ENCODE results near the gene JAG1.

The JAG1 gene

GRCh38 chr20:10696650-10697049 is 22.9 kb upstream of the JAG1 start:
- DNase-seq, result no peak

DNA sequence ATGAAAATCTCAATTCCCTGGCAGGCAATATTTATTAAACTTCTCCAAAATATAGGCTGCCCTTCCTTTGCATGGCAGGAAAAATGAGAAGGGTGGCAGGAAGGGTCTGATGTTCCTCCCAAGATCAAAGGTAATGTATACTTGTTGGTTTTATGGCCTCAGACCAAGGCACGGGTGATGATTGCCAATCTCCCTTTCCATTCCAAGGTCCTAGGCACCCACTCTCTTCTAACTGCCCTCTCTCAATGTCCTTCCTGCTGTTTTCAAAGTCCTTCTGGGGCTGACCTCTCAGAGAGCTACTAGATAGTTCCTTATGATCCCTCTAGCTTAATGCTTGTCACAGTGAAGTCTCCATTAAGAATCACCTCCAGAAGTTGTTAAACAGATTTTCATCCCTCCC is 15.6 kb upstream of the JAG1 start:
- DNase-seq, result no peak

DNA sequence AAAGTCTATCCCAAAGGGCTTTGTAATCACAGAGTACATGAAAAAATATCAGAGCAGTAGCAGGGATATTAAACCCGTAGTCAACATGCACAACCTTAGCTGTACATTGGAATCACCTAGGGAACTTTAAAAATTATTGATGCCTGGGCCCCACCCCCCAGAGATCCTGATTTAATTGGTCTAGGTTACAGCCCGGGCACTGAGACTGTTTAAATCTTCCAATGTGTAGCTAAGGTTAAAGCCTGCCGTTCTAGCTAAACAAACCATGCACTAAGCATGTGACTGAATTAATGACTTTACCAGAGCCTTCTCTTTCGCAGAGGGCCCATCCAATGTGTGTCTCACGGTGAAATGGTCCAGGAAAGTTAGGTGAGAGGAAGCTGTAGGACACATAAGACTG is 14.1 kb upstream of the JAG1 start:
- DNase-seq, result no peak

DNA sequence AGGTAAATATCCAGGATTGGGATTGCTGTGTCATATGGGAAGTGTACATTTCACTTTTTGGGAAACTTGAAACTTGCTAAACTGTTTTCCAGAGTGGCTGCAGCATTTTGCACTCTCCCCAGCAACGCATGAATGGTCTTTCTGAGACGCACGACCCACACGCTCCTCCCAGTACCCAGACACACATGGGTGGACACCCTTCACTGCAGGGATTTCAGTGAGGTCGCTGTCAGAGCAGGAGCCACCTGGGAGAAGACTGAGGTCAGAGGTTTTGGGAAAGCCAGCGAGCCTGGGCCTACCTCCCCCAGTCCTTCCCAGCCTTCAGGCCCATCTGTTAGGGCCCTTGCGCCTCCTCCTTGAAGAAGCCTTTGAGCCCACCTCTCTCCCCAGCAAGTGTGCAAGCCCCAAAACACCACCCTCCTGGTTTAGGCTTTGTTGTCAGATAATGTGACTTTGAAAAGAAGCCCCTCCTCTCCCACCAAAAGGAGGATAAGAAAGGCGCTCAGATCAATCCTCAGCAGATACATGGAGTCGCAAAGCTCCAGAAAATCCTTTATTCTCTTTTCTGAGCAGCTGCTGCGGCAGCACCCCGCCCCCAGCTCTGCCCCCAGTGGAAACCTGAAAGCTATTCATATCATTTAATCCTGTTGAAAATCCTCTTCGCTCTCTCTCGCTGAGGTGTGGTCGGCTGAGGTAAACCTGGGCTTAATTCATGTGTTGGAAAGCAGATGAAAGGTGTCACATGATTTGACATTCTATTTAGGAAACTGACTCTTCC is 12.7 kb upstream of the JAG1 start:
- peak in 1 of 3 experiments; percentile 50 for DNase-seq

DNA sequence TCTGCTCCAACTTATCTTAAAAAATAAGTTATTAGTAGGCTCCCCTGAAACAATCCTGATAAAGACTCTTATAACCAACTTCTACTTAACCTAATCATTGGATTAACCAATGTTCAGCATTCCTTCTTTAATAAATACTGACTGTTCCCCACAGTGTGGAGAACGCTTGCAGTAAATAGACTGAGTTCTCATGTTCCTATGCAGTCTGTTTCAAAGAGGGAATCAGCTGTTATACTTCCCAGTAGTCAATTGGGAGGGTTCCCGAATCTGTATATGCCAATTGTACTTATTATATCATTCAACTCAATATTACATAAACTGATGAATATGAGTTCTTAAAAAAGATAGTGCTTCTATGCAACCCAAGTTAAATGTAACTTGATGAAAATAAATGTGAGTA is 9.7 kb upstream of the JAG1 start:
- no peak for DNase-seq

GRCh38 chr20:10682939-10683338 is 9.1 kb upstream of the JAG1 start:
- no peak for DNase-seq

GRCh38 chr20:10681494-10681893 is 7.7 kb upstream of the JAG1 start:
- DNase-seq, result no peak

GRCh38 chr20:10680571-10680970 is 6.8 kb upstream of the JAG1 start:
- no peak for DNase-seq

GRCh38 chr20:10679269-10679668 is 5.5 kb upstream of the JAG1 start:
- no peak for DNase-seq

GRCh38 chr20:10676518-10676917 is 2.7 kb upstream of the JAG1 start:
- DNase-seq, result no peak

- DNase-seq, result no peak
These were observed 1.6 kb upstream of the JAG1 start for GRCh38 chr20:10675450-10675848.

DNA sequence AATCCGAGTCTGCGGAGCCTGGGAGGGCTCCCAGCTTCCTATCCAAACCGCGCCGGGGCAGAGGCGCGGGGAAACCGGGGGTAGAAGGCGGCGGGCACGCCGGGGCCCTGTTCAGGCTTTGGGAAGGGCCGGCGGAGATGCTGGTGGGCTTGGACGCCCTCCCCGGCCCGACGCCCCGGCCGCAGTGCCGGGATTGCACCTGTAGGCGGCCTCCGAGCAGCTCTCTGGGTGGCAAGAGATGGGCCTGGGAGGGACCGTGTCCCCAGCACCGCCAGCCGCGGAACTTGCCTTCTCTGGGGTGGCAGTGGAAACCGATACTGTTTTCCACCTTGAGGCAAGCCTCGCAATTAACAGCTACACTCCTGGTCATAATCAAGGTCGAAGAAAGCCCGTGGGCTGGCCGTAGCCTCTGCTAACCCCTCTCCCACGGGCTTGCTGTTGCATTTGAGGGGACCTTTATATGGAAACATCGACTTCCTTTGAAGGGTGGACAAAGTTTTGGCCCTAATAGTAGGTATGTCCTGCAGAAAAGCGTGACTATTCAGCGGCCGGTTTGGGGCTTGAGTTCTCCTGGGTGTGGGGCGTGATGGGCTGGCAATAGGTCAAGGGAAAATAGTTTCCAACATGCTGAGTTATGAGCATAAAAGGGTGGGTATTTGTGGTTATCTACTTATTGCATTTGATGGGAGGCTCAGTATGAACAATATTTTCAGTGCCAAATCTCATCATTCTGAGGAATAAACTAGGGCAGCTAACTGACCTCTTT is 1.1 kb upstream of the JAG1 start:
- peak; percentile 56 to 85 (median 80) for DNase-seq

DNA sequence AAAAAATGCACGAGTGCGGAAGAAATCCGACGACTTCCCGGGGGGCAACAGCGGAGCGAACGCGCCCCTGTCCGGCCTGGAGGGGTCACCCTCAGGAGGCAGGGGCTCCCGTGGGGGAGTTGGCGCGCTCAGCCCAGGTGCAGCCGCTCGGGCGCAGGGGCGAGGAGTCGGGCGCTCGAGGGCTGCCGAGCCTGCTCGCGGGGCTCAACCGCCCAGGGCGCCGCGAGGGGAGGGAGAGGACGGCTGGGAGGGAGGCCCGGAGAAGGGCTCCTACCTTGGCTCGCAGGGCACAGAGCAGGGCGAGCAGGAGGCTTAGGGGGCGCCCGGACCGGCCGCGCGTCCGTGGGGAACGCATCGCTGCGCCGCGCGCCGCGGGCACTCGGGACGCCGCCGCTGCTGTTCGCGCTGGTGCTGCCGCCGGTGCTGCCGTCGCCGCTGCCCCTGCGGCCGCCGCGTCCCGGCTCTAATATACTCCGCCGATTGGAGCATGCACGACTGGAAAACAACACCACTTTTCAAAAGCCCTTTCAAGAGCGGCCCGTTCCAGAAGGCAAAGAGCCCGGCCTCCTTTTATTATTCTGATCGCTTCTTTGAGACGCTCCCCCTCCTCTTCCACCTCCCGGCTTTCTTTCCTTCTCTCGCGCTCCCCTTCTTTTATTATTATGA is 490 bp downstream of the JAG1 start:
- DNase-seq, result peak in 2 of 3 experiments; percentile 72 to 87

DNA sequence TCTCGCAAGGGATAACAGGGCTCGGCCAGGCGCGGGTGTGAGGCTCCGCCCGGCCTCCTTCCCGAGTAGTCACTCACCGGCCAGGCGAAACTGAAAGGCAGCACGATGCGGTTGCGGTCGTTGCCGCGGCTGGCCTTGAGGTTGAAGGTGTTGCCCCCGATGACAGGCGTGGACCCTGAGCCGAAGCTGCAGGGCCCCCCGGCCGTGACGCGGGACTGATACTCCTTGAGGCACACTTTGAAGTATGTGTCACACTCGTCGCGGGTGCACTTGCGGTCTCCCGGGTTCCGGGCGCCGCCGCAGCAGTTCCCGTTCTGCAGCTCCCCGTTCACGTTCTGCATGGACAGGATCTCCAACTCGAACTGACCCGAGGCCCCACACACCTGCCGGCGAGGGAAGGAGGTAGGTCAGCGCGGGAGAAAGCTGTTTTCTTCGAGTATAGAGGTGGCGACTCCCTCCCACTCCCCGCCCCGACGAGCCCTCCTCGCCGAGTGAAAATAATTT is 1.1 kb downstream of the JAG1 start:
- peak; percentile 66 to 78 (median 69) for DNase-seq

DNA sequence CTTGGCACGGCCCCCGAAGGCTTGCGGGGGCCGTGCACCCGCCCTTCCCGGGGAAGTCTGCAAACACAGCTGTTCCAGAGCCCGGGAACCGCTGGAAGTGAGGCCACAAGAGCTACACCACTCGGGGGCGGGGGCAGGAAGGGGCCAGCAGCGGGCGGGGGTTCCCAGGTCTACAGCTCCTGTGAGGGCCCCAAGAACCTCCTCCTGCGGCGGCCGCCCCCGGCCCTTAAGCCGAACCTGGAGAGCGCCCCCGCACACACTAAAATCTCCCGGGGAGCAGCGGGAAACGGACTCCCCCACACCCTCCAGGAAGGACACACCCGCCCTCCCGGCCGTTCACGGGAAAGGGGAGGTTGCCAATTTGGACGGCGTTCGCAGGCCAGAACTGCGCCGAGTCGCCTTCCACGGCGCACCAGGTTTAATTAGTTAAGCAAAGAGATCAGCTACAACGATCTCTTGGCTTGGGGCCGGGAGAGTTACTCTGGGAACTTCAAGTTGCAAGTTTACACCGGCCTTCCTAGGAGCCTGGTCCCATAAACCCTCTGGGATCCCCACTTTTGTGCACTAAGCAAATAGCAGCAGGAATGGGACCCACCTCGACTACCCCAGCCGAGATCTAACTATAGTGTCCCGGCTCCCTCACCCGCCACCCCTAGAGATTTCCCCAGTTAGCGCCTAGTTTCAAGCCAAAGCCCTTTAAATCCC is 1.7 kb downstream of the JAG1 start:
- peak in 2 of 3 experiments; percentile 64 to 67 for DNase-seq

DNA sequence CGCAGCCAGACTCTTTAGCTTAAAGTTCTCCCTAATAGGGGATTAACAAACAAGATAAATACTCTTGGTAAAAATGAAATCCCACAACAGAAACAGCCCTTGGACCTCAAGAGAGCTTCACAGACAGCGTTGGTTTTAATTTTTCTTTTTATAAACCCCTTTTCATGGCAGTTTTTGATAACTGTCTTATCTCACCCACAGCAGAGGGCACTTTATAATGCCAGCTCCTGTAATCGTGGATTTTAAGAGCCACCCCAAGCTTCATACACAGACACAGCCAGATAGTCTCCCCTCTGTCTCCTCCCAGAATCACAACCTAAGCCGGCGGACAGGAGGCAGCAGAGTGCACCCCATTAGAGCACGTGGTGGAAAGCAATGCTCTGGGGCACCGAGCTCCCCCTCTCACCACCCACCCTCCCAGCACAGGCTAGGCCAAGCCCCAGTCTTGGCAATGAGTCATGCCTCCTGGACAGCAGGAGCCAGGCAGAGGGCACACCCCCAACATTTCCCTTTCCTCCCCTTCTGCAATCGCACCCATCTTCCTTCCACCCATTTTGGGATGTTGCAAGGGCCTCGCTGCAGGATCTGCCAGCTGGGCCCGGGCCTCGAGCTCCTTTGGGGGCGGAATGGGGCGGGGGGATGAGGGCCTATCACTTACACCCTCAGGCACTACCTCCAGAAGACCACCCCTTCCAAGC is 2.4 kb downstream of the JAG1 start:
- peak in 2 of 3 experiments; percentile 57 to 59 for DNase-seq

DNA sequence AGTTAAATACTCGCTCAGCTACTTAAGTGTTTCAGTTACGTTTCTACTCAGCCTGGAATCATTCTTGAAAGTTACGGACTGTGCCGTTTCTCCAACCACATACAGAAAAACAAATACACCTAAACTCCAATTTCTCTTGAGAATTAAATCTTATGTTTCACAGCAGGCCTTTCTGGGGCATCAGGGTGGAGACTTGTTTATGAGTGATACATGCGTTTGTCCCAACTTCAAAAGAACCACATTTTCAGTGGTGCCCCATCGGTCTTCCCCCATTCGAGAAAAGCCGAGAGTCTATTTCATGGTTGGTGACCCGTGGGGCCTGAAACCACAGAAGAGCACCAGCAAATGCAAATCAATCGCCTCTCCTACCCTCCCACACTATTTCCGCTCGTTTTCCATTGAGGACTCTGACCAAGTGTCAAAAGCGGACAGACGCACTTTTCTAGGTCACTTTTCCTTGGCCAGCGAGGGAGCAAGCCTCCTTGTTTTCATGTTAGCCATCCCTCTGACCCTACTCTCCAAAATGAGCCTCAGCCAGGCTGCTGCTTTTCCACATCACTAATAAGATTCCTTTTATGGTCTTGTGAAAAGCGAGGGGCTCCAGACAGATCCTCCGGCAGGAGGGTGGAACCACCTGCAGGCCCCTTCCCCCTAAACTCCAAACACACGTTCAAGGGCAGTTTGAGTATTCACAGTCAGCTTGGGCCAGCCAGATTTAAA is 3.1 kb downstream of the JAG1 start:
- DNase-seq, result peak in 1 of 3 experiments; percentile 48

DNA sequence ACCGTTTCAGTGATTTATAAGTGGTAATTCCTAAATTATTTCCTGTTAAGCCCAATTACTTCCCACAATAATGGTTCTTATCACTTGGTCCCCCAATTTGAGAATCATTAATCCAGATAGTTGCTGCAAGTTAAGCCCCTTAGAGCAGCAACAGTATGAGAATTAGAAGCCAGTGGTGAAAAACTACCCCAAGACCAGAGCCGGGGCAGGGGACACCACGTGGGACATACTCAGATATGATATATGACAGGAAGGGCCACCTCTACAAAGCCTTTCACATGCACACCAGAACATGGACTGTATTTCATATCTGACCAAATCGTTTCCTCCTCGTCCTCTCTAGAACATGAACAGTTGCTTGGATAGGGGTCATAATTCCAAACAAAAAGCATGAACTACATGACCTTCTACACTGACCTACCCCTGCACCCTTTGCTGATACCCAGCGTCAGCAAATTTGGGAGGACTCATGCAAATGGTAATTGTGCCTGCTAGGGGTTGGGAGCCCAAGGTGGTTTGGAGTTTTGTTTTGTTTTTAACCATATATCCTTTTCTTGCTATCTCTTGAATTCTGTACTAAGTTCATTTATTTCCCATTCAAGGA is 3.9 kb downstream of the JAG1 start:
- no peak for DNase-seq

- DNase-seq, result no peak
These were observed 5.0 kb downstream of the JAG1 start for GRCh38 chr20:10668677-10669368.

DNA sequence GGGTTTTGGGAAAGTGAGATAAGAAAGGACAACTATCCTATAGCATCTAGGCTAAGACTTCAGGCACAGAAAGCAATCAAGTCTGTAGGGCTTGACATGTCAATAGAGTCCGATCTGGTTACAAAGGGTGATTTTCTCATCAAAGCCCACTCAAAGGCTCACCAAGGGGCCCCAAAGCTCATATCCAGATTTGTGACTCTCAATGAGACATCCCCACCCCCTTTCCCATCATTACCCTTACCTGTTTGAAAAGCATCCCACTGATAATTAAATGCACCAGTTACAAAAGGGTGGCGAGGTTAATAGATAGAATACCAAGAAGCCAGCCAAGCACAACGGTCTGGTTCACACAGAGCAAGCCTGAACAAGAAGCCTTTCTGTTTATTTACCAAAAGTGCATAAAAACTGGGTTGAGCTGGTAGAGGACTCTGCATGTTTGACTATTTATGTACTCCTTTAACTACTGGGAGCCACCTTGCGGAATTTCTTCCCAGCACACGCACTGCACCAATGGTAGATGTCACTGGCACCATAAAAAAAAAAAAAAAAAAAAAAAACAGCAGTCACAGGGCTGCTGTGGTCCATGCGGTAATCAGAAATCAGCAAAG is 6.1 kb downstream of the JAG1 start:
- DNase-seq, result peak in 2 of 3 experiments; percentile 35 to 39
